ENCODE results near the gene BPNT1. TPM values are rescaled to one million over a fixed set of nuclear protein-coding genes. Genes with fewer than 3 reads are reported as not detected.

Gene BPNT1
- total RNA-seq, 1 experiment from 2014 or later: 13.6 TPM

- Histone ChIP-seq H3K4ac (ENCODE audit: low read depth, low read length) (no peak overlapping the region), H3K79me2 (ENCODE audit: insufficient read depth, low read length) (no peaks in the 10 kb centered on the region), H4K20me1 (ENCODE audit: control insufficient read depth, insufficient read depth, insufficient read length) (no peaks in the 10 kb centered on the region), H4K91ac (ENCODE audit: insufficient read length, low read depth, low read length) (no peak overlapping the region), H2BK120ac (ENCODE audit: low read depth, low read length, poor library complexity, severe bottlenecking) (no peak overlapping the region), H3K23ac (ENCODE audit: insufficient read length, low read depth, low read length) (no peak overlapping the region), H3K18ac (ENCODE audit: insufficient read length, low read depth, low read length) (no peak overlapping the region), H3K9me3 (ENCODE audit: control insufficient read depth, low read depth, low read length) (no peaks in the 10 kb centered on the region), H3T11ph (ENCODE audit: low read length) (no peak overlapping the region), H3K14ac (ENCODE audit: insufficient read depth, low read length) (no peak overlapping the region), H2BK12ac (ENCODE audit: insufficient read length, low read depth, low read length) (no peak overlapping the region), H2BK20ac (ENCODE audit: low read depth, low read length, poor library complexity, severe bottlenecking) (no peak overlapping the region), H4K8ac (replicated peaks; ENCODE audit: insufficient read length, low read depth, low read length) (no peak overlapping the region), H3K4me1 (ENCODE audit: insufficient read depth, low read length) (no peaks in the 10 kb centered on the region), H3K23me2 (ENCODE audit: insufficient read length, low read depth, low read length, poor library complexity, severe bottlenecking) (no peaks in the 10 kb centered on the region), H3K27ac (ENCODE audit: insufficient read length, low read depth, low read length) (no peak overlapping the region), H4K5ac (ENCODE audit: insufficient read length, low read depth, low read length) (no peak overlapping the region), H3K9ac (ENCODE audit: extremely low read depth, insufficient read length, low read length) (no peak overlapping the region), H3K4me2 (ENCODE audit: insufficient read depth, insufficient read length, low read length) (no peak overlapping the region), H3K79me1 (ENCODE audit: insufficient read depth, low read depth, low read length, poor library complexity, severe bottlenecking) (no peaks in the 10 kb centered on the region), H3K27me3 (ENCODE audit: insufficient read depth, low read length) (no peaks in the 10 kb centered on the region), H2AK5ac (ENCODE audit: insufficient read length, low read length) (no peak overlapping the region), H2BK15ac (ENCODE audit: low read depth, low read length) (no peak overlapping the region), H2AFZ (ENCODE audit: low read length) (no peak overlapping the region), H3K56ac (ENCODE audit: insufficient read length, low read depth, low read length) (no peak overlapping the region), H2BK5ac (ENCODE audit: insufficient read length, low read length) (no peak overlapping the region)
- no peaks in the 10 kb centered on the region for H3K27me3 Mint-ChIP-seq (ENCODE audit: low read depth)
- H3K4me3 Mint-ChIP-seq: no peak overlapping the region
- H3K4me1 Mint-ChIP-seq: no peaks in the 10 kb centered on the region
- no peaks in the 10 kb centered on the region for H3K9me3 Mint-ChIP-seq
- H3K36me3 Mint-ChIP-seq (ENCODE audit: insufficient read depth in 1 of 3, low read depth in 3 of 3): peaks cover 12 to 58% (median 46%) of the 10 kb centered on the region in 3 experiments; a peak in 6 of 7 replicates
- DNase-seq: no peak
- H3K27ac Mint-ChIP-seq: no peak overlapping the region
- TF ChIP-seq CTCF (conservative IDR thresholded peaks at IDR 0.05): no peak
These were observed 78.0 kb downstream of the BPNT1 start for GRCh38 chr1:220011620-220012019.

Small RNA genes within 50 kb of the gene (microRNA-seq; reads per million reads assigned to microRNA genes)
- gene MIR194-1 (ENCODE audit: borderline microRNAs expressed): 0.35 reads per million
- not detected for gene MIR215 (ENCODE audit: borderline microRNAs expressed)

Other genes starting within 250 kb of the BPNT1 start
- 0.09 and 0.20 TPM in 2 replicates for gene SLC30A10, start 161.2 kb downstream of the BPNT1 start, total RNA-seq (2021)
- 121 and 128 TPM in 2 replicates for gene EPRS1, start 43.3 kb downstream of the BPNT1 start, total RNA-seq (2021)
- gene IARS2, start 4.3 kb upstream of the BPNT1 start, total RNA-seq (2021): 72.9 and 73.5 TPM in 2 replicates
- gene RAB3GAP2, start 182.7 kb upstream of the BPNT1 start, total RNA-seq (2021): 41.6 and 48.3 TPM in 2 replicates

All from H9 (cell line).